Fibroblast of peridontal ligament (primary cell): ENCODE data around the gene PAQR6.
"Not testable (repeated sequence)": the region's sequence is repeated elsewhere in the genome, so short reads cannot be mapped to it uniquely, and the experiment has no call there.

Experiments
- DNase-seq: peaks from one replicate; pipeline ENCODE4 v3.0.0-alpha.2; 2010; ENCODE audit errors: extremely low read depth

Gene PAQR6

DNA sequence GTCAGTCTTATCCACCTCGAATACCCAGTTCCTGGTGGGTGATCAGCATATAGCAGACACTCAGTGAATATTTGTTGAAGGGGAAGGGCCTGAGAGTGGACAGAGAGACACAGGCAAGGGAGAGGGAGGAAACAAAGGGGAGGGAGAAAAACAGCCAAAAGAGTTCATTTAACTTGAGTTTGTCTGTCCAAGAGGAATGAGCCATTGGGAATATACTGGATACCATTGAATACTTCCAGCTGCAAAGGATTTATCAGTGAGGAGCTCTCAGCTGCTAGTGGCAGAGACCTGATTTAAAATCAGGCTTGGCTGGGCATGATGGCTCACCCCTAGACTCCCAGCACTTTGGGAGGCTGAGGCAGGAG lies 17.4 kb downstream of the PAQR6 start:
- DNase-seq, result no peak

- DNase-seq, result no peak
These were observed 17.9 kb downstream of the PAQR6 start for GRCh38 chr1:156229809-156230472.

GRCh38 chr1:156228501-156228900 lies 19.4 kb downstream of the PAQR6 start:
- DNase-seq, result no peak

- DNase-seq, result no peak
These were observed 21.1 kb downstream of the PAQR6 start for GRCh38 chr1:156226782-156227181.

GRCh38 chr1:156226116-156226538 lies 21.7 kb downstream of the PAQR6 start:
- DNase-seq, result no peak

DNA sequence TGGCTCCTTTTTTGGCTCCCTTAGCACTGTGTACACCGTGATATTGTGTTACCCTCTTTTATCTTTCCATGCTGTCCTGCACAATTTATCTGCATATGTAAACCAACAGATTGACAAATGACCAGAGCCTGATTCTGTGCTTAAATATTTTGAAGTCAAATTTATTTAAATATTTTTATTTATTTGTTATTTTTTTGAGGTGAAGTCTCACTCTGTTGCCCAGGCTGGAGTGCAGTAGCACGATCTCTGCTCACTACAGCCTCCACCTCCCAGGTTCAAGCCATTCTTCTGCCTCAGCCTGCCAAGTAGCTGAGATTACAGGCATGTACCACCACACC lies 22.2 kb downstream of the PAQR6 start:
- DNase-seq, result no peak

- DNase-seq, result no peak
These were observed 25.7 kb downstream of the PAQR6 start for GRCh38 chr1:156221986-156222692.

- DNase-seq, result no peak
These were observed 27.6 kb downstream of the PAQR6 start for GRCh38 chr1:156220226-156220625.

DNA sequence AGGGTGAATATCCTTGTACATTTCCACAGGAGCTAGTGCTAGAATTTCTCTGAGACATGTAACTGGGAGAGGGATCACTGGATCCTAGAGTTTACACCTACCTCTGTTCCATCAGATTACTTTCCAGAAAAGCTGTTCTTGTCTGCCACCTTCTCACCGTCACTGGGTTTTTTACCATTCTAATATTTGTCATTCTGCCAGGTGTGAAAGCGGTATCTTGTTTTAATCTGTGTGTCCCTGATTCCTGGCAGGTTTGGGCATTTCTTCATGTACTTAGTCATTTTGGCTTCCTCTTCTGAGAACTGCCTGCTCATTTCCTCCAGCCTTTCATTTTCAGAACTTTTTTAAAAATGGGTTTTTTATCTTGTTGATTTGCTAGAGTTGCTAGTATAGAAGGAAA lies 30.0 kb downstream of the PAQR6 start:
- peak; percentile 20 for DNase-seq

DNA sequence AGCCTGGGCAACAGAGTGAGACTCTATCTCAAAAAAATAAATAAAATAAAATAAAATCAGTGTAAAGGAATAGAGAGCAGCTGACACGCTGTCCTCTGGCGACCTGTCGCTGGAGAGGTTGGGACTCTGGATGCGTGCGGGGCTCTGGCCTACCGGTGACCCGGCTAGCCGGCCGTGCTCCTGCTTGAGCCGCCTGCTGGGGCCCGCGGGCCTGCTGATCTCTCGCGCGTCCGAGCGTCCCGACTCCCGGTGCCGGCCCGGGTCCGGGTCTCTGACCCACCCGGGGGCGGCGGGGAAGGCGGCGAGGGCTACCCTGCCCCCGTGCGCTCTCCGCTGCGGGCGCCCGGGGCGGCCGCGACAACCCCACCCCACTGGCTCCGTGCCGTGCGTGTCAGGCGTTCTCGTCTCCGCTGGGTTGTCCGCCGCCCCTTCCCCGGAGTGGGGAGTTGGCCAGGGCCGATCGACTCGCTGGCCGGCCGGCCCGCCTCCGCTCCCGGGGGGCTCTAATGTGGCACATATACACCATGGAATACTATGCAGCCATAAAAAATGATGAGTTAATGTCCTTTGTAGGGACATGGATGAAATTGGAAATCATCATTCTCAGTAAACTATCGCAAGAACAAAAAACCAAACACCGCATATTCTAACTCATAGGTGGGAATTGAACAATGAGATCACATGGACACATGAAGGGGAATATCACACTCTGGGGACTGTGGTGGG lies 31.3 kb downstream of the PAQR6 start:
- not testable (repeated sequence) for DNase-seq

GRCh38 chr1:156214024-156214748 lies 33.7 kb downstream of the PAQR6 start:
- peak; percentile 5 for DNase-seq

- DNase-seq, result no peak
These were observed 34.3 kb downstream of the PAQR6 start for GRCh38 chr1:156213644-156213966.

DNA sequence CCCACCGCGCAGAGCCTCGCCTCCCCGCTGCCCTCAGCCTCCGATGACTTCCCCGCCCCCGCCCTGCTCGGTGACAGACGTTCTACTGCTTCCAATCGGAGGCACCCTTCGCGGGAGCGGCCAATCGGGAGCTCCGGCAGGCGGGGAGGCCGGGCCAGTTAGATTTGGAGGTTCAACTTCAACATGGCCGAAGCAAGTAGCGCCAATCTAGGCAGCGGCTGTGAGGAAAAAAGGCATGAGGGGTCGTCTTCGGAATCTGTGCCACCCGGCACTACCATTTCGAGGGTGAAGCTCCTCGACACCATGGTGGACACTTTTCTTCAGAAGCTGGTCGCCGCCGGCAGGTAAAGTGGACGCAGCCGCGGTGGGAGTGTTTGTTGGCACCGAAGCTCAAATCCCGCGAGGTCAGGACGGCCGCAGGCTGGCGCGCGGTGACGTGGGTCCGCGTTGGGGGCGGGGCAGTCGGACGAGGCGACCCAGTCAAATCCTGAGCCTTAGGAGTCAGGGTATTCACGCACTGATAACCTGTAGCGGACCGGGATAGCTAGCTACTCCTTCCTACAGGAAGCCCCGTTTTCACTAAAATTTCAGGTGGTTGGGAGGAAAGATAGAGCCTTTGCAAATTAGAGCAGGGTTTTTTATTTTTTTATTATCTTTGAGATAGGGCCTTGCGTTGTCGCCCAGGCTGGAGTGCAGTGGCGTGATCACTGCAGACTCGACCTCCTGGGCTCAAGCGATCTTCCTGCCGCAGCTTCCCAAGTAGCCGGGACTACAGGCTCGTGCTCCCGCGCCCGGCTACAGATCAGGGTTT lies 34.8 kb downstream of the PAQR6 start, which contains the start of gene PMF1:
PMF1 (plus strand) TSS at position 175 of the 811 bp plus-strand sequence; CDS start at position 184, 9 bp downstream.
- peak; percentile 94 for DNase-seq

DNA sequence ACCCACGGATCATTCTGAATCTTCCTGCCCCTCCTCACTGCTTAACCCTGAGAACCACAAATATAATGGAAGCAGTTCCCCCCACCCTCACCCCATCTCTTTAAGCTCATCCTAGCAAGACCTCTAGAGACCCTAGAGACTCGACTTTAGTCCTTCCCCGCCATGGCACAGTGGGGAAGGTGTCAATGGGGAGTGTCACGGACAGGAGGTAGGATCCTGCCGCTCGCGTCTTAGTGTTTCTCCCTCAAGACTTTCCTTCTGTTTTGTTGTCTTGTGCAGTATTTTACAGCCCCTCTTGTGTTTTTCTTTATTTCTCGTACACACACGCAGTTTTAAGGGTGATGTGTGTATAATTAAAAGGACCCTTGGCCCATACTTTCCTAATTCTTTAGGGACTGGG lies 35.7 kb downstream of the PAQR6 start:
- no peak for DNase-seq

GRCh38 chr1:156211243-156211642 lies 36.6 kb downstream of the PAQR6 start:
- DNase-seq, result no peak

DNA sequence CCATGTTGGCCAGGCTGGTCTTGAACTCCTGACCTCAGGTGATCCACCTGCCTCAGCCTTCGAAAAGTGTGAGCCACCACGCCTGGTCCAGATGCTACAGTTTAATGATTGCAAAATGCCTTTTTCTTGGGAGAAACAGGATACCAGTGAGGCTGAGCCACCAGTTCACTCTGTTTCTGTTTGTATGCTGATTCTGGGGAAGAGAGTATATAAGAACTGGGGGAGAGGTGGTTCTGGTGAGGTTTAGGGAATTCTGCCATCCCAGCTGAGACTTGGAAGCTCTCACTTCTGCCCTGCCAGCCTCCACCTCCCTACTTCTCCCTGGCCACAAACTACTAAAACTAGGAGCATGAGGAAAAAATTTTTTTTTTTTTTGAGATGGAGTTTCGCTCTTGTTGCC lies 43.2 kb downstream of the PAQR6 start:
- peak; percentile 58 for DNase-seq

GRCh38 chr1:156203331-156203730 lies 44.5 kb downstream of the PAQR6 start:
- peak; percentile 24 for DNase-seq

DNA sequence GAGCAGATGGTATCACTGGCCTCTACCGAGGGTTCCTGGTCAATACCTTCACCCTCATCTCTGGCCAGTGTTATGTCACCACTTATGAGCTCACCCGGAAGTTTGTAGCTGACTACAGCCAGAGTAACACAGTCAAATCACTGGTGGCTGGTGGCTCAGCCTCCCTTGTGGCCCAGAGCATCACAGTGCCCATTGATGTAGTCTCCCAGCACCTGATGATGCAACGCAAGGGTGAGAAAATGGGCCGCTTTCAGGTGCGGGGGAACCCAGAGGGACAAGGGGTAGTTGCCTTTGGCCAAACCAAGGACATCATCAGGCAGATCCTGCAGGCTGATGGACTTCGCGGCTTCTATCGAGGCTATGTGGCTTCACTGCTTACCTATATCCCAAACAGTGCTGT lies 47.8 kb downstream of the PAQR6 start:
- DNase-seq, result no peak

DNA sequence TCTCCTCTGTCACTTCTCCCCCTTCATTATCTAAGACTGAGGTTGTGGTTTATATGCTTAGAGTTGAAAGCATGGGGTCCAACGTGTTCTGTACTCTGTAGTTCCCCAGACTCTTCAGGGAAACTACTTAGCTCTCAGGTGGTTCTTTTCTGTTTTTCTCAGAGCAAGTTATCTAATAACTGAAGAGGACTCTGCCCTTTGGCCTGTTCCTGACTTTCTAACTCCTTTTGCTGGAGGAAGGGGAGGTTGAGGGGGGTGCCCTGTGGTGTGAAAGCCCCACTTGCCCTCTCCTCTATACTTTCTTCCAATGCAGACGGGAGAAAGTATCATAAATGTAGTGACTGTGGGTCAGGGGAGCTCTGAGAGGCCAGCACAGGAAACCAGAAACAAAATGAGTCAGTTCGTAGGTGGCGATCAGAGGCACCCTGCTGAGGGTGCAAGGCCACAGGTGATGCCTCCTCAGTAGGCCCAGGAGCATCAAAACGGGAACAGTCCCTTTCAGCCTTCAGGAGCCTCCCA lies 49.0 kb downstream of the PAQR6 start:
- DNase-seq, result no peak

GRCh38 chr1:156196445-156196844 lies 51.4 kb downstream of the PAQR6 start:
- DNase-seq, result no peak

DNA sequence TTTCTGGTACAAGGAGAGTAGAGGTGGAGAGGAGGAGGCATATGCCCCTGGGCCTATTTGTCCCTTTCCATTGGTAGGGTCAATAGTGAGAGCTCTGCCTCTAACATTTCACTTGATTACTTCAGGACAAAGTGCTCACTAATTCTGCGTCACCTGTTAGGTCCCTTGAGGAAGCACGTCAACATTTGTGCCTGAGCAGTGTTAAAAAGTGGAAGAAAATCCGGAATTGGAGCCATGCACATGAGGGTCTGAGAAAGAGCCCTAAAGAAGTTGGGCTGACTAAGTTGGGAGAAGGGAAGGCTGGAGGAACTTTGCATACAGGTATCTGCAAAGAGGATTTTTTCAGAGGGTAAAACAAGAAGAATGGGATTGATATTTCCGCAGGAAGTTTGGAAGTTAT lies 52.0 kb downstream of the PAQR6 start:
- no peak for DNase-seq
